HG02938 (cell line): ENCODE measurements around the gene NKTR.

ENCODE experiments used
- ATAC-seq: cut with Tn5 transposase; IDR thresholded peaks from one replicate; pipeline ENCODE4 v1.9.1; 2021; ENCODE audit warnings: mild to moderate bottlenecking, moderate library complexity; ENCODE audit not compliant: unreplicated experiment

The NKTR gene

DNA sequence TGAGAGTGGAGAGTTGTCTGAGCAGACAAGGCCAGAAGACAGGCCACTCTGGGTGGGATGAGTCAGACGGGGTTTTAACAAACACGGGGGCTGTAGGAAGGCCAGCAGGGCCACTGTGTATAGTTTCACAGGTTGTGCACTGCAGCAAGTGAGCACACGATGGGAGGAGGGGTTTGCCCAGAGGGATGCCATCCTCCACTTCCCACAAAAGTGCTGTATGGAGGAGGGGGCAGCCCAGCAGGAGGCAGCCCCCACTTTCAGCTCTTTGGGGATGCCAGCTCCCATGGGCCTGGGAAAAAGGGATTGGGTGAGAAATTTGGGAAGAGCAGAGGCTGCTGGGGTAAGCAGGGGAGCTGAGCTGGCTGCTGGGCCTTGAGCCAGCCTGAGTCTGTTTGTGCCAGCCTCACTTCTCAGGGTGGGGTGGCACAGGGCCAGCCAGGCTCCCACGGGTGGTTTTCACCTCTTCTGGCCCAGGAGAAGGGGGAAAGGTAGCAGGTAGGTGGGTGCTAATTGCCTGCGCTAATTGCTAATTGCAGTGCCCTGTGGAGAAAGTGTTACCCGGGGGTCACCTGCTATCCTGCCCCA is 59.7 kb downstream of the NKTR start:
- ATAC-seq, result no peak

DNA sequence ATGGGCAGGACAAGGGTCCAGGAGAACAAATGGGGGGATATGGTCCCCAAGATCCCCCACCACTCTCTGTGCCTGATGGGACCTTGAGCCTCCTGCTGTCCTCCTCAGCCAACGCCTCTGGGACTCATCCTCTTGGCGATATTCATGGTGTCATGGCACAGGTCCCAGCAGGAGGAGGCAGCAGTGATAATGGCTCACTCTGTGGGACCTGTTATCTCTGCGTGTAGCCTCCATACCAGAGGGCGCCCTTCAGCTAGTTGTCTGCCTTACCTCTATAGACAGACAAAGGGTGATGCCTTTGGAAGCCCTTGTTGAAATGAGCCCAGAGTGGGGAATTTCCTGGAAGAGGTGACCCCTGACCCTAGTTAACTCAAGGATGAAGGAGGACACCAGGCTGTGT is 60.4 kb downstream of the NKTR start:
- no peak for ATAC-seq

DNA sequence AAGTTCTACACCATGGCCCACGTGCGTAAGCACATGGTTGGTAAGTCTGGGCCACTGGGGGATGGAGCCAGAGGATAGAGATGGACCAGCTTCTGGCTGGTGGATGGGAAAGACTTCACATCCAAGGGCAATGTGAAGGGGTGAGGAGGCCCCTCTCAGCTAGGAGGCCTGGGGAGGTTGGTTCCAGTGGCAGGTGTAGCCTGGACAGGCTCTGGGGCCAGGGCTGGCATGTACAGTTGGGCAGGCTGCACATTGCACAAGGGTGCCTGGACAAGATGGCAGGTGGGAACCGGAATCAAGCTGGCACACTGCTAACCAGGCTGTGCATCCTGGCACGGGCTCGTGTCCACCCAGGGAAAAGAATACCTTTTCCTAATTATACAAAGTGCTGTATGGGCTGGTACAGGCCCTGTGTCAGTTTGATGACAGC is 61.1 kb downstream of the NKTR start:
- no peak for ATAC-seq

DNA sequence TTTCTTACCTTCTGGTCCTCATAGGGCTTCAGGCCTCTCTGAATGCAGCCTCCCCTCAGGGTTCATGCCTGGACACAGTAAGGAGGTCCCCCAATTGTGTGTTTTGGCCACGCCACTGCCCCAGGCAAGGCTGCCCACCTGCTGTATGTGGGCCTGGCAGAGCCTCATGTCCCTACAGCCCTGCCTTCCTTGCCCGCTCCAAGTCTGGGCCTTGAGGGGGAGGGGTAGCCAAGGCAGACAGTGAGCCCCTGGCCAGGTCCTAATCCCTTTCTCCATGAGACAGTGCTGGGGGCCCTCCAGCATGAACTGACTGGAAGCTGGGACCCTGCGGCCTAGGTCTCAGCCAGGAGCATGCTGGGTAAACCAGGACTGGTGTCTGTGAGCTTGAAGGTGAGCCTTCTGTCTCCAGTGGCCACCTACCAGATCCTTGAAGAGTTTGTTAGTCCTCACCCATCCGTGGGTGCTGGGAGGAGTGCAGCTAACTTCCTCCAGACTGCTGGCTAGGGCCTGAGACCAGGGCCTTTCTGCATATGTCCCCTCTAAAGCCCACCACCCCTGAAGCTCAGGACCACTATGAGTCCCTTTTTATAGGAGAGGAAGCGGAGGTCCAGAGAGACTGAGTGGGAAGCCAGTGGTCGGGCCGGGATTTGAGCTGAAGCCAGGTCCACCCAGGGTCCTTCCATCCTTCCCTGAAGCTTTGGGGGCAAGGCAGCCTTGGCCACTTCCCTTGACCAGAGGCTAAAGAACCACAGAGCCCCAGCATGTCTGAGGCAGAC is 61.7 kb downstream of the NKTR start:
- ATAC-seq, result no peak

GRCh38 chr3:42662813-42663535 is 62.5 kb downstream of the NKTR start:
- no peak for ATAC-seq

DNA sequence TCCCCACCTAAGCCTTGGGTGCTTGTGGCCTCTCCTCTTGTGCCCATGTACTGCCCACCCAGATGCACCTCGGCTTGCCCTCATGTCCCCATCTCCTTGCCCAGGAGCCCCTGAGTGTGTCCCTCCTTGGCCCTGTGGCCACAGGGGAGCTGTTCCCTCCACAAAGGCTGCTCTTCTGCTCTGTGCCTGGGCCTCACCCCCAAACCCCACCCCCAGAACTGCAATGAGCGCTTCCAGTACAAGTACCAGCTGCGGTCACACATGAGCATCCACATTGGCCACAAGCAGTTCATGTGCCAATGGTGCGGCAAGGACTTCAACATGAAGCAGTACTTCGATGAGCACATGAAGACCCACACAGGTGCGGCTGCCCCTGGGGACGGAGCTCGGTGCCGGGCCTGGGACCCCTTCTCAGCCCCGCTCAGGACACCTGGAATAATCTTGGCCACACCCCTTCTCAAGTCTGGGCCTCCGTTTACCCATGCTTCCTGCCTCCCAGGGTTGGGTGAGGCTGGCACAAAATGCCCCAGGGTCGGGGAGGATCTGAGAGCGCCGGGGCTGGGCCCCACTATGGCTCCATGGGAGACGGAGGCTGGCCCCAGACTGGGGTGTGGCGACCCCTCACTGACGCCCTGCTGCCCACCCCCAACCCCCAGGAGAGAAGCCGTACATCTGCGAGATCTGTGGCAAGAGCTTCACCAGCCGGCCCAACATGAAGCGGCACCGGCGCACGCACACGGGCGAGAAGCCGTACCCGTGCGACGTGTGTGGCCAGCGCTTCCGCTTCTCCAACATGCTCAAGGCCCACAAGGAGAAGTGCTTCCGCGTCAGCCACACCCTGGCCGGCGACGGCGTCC is 63.3 kb downstream of the NKTR start:
- ATAC-seq, result no peak

GRCh38 chr3:42664438-42664803 is 63.9 kb downstream of the NKTR start:
- ATAC-seq, result no peak

- no peak for ATAC-seq
Observed at GRCh38 chr3:42665050-42665878, 64.8 kb downstream of the NKTR start.

DNA sequence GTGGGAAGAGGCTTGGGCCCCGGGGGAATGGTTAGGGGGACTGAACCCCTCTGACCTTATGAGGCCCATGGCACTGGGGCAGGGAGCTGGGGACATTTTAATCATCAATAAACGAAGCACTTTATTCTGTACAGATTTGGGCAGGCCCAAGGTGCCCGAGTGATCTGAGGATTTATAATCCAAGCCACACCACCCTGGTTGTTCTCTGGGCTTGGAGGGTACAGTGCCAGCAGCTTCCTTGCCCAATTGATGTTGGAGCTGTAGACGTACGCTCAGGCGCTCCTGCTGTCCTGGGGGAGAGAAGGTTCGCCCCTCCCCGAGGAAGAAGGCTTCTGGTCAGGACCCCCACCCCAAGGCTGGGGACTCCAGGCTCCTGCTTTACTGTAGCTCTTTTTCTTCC is 65.5 kb downstream of the NKTR start:
- ATAC-seq, result no peak

DNA sequence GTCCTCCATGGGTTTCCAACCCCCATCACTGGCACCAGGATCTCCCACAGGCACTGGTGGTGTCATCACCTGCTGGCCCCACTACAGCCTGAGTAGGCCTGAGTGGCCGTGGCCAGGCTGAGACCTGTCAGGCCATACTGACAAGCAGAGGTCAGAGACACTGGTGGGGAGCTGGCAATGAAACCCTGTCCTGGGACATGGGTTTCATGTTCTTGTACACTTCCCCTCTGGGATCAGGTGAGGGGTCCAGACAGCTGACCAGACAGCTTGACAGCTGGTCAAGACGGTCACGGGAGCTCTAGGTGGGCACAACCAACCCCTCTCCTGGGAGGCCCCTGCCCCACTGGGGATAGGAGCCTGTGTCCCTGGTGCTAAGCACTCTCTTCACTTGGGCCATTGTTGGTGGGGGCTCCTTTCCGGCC is 66.1 kb downstream of the NKTR start:
- ATAC-seq, result no peak

GRCh38 chr3:42667096-42667522 is 66.6 kb downstream of the NKTR start:
- ATAC-seq, result no peak

DNA sequence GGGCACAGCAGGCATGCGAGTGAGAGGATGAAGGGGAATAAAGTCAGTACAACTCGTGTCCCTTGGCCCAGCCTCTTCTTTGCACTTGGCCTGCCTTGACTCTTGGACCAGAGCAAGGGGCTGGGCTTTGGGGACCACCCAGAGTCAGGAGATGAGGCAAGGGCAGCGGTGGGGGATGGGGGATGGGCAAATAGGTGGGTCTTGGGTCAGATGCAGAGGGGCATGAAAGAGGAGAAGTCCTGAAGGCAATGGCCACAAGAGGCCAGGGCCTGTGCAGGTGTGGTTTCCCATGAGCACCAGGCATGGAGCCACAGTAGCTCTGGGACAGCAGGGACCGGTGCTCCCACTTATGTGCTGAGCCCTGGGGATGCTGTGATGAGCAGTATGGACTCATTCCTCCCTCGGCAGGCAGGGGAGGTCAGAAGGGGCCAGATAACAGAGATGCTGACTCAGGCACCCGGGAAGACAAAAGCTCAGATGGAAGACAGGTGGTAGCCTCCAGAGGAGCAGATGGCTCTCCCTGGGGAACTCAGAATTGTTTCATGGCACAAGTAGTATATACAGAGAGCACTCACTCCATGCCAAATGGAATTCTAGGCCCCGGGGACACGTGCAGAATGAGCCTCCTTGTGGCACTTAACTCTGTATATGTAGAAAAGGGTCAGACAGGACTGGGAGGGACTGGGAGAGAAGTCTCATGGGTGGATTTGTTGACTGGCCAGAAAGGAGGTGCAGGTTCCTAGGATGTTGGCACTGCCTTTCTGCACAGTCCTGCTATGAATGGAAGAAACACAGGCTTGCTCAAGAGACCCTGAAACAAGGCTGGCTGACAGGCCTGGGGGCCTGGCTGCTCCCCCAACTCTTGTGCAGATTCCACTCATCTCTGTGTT is 67.3 kb downstream of the NKTR start:
- ATAC-seq, result no peak

- ATAC-seq, result no peak
Observed at GRCh38 chr3:42668413-42668760, 67.9 kb downstream of the NKTR start.

GRCh38 chr3:42668793-42669217 is 68.3 kb downstream of the NKTR start:
- ATAC-seq, result no peak

DNA sequence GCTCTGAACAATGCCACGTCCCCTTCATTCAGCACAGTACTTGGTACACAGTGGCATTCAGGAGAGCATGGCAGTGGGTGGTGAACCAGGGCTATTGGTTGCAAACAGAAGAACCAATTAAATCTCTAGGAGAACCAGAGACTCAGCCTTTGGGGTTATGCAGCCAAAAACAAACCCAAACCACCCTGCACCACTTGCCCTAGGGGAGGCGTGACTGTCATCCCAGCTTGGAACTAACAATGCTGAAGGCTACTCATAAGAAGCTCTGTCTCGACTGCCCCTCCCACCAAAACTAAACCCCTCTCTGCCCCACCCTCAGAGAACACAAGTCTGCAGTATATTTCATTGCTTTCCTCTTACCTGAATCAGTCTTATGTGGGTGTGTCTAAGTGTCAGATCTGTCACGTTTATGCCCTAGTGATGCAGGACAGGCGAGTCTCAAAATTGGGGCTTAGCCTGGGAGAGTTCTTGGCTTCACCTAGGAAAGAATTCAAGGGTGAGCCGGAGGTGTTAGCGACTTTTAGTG is 69.6 kb downstream of the NKTR start:
- ATAC-seq, result no peak

DNA sequence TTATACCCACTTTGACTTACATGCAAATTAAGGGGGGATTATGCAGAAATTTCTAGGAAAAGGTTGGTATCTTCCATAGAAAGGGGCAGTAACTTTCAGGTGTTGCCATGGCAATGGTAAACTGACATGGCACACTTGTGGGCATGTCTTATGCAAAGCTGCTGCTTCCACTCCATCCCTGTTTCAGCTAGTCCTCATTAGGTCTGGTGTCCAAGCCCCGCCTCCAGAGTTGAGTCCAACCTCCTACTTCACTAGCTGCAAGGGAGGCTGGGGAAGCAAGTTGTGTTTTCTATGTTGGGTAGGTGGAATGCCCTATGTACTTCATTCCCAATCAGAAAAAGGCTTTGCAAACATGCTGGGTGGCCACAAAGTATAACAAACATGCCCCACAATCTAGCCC is 70.2 kb downstream of the NKTR start:
- ATAC-seq, result no peak

- ATAC-seq, result no peak
Observed at GRCh38 chr3:42672515-42672914, 72.0 kb downstream of the NKTR start.

GRCh38 chr3:42673082-42673481 is 72.6 kb downstream of the NKTR start:
- ATAC-seq, result no peak

DNA sequence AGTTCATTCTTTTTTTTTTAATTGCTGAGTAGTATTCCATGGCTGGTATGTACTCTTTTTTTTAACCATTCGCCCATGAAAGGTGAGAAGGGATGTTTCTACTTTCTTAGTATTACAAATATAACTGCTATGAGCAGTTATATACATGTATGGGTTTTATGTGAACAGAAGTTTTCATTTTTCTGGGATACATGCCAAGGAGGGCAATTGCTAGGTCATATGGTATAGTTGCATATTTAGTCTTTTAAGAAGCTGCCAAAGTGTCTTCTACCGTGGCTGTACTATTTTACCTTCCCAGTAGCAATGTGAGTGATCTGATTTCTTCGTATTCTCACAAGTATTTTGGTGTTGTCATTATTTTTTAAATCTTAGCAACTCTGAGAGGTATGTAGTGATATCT is 73.7 kb downstream of the NKTR start:
- ATAC-seq, result no peak
